Activated gamma-delta T cell (primary cell): ENCODE data around the gene KCND1.
A peak's percentile ranks its signal among the peaks of the same experiment; 100 is the strongest.

Source experiments
- DNase-seq: peaks from one replicate; lab custom pipeline; 2025; lab: John Stamatoyannopoulos, UW

KCND1 gene

DNA sequence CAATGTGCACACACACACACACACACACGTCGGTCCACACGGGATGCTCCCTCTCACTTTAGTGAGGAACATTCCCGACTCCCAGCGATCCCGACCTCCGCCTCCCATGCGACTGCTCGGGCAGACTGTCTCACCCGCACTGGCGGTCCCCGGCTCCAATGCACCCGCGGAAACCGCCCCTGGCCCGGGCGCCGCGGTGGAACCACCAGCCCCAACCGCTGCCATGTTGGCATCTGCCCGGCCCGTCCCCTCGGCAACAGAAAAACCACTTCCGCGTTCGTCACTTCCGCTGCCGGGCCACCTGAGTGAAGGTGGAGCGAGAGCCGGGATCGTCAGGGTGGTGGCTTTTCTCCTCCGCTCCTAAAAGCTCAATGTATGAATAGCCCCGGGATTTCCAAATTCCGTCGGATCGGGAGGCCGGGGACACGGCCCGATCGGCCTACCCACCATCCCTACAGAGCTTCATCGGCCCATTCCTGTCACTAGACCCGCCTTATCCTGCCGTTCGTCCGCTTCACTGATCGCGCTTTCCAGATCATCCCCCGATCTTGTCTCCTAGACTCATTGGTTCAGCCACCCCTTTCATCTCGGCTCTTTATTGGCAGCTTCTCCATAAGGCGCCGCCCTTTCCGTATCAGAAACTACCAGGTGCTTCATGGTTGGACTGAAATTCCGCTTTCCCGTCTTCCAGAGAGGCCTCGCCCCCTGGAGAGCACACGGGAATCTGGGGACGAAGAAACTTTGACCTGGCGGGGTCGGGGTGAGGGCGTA is 60.0 kb downstream of the KCND1 start, which contains the start of gene SLC35A2:
Gene SLC35A2, minus strand, starts transcription at position 235 of the 771 bp plus-strand sequence. Its CDS starts 10 bp downstream, at position 225.
- DNase-seq, result peak; percentile 65
